Measurements from ENCODE around the gene HIPK2. TPM values are rescaled to one million over a fixed set of nuclear protein-coding genes. Genes with fewer than 3 reads are reported as not detected.

HIPK2 gene
- total and polyA plus RNA-seq, 2 of the 4 experiments (the other 2 are of a cell fraction): 22.0 to 27.1 TPM

- BruUV-seq (replicated peaks): no TSS peak
- peak overlapping the region; percentile 62 for H4K5ac ChIP-seq (ENCODE audit: low read depth, low read length)
These were observed 1.9 kb downstream of the HIPK2 start for GRCh38 chr7:139775829-139776266.

More at GRCh38 chr7:139775829-139776266, 1.9 kb downstream of the HIPK2 start:
- Histone ChIP-seq H3K9me1 (ENCODE audit: insufficient read depth, low read length) (peaks cover 23% of the 10 kb centered on the region), H3K27ac (ENCODE audit: insufficient read depth, low read length) (peak overlapping the region; percentile 99), H3K36me3 (ENCODE audit: control insufficient read depth, insufficient read depth, low read length) (peaks cover 16% of the 10 kb centered on the region), H2AK9ac (replicated peaks; ENCODE audit: low read depth, low read length, poor library complexity) (peak overlapping the region; percentile 70), H2AK5ac (ENCODE audit: low read depth, low read length) (peak overlapping the region; percentile 87), H3K4me3 (ENCODE audit: insufficient read depth, low read depth, low read length) (peak overlapping the region; percentile 98), H3K18ac (ENCODE audit: low read depth, low read length) (peak overlapping the region; percentile 87), H3K79me1 (ENCODE audit: low read depth in 1 of 2, low read length in 2 of 2) (peaks cover 5 to 66% of the 10 kb centered on the region in 2 experiments; a peak in 3 of 4 replicates), H3K56ac (ENCODE audit: extremely low read depth, insufficient read depth, low read length) (peak overlapping the region; percentile 76), H2AFZ (replicated peaks; ENCODE audit: low read length, poor library complexity) (no peak overlapping the region), H3K4ac (ENCODE audit: low read depth, low read length) (peak overlapping the region; percentile 93), H2BK5ac (ENCODE audit: low read depth, low read length, poor library complexity, severe bottlenecking) (peak overlapping the region; percentile 77), H3K9ac (ENCODE audit: low read depth, low read length) (peak overlapping the region; percentile 97), H2BK15ac (ENCODE audit: low read depth, low read length) (peak overlapping the region; percentile 60; the same call in 2 of the 3 replicates), H4K91ac (ENCODE audit: insufficient read depth, low read depth, low read length) (peak overlapping the region; percentile 94), H2BK120ac (ENCODE audit: low read depth, low read length) (peak overlapping the region; percentile 72), H3K27me3 (ENCODE audit: control insufficient read depth, insufficient read depth, low read length) (no peaks in the 10 kb centered on the region), H2BK20ac (ENCODE audit: low read depth, low read length) (peak overlapping the region; percentile 83), H3K23ac (ENCODE audit: low read depth, low read length) (peak overlapping the region; percentile 96), H3K4me1 (ENCODE audit: control insufficient read depth, insufficient read depth, low read length) (peaks cover 24% of the 10 kb centered on the region), H4K20me1 (ENCODE audit: insufficient read depth, low read length) (peaks cover 39% of the 10 kb centered on the region), H3K9me3 (ENCODE audit: control insufficient read depth, insufficient read depth, low read length) (no peaks in the 10 kb centered on the region), H3K14ac (replicated peaks; ENCODE audit: low read depth, low read length) (peak overlapping the region; percentile 92), H3K4me2 (ENCODE audit: low read depth, low read length) (peak overlapping the region; percentile 97), H4K8ac (ENCODE audit: low read depth in 2 of 2, low read length in 2 of 2) (peak overlapping the region; percentile 46 to 84)
- intact Hi-C loops (cut with micrococcal nuclease): loop anchor here (1.0 to 5.0 kb wide), 10 partner anchors 48 to 551 kb away; no protein-coding TSS in a partner anchor
- in situ Hi-C loops (cut with MboI; ENCODE audit: low sequenced_read_pairs): loop anchor here (5.0 to 10.0 kb wide), 2 partner anchors 131 to 226 kb away; no protein-coding TSS in a partner anchor
- ATAC-seq (ENCODE audit: low read depth) (peak; percentile 2; the same call in 1 of the 2 replicates), DNase-seq (peak; percentile 85)
- ChIA-PET POLR2A (ENCODE audit: unreplicated experiment) (no interaction called here), CTCF (no interaction called here)
- TF ChIP-seq USF2 (IDR thresholded peaks at IDR 0.05; ENCODE audit: low read depth, low read length) (no peak), BHLHE40 (IDR thresholded peaks at IDR 0.05; ENCODE audit: low read depth, low read length) (no peak), MAZ (IDR thresholded peaks at IDR 0.05; ENCODE audit: borderline replicate concordance, low read depth, low read length) (peak; percentile 50; the same call in 1 of the 2 replicates), POLR2A (IDR thresholded peaks at IDR 0.05; ENCODE audit: low read depth, low read length) (peak; percentile 72; the same call in 1 of the 2 replicates), RAD21 (IDR thresholded peaks at IDR 0.05; ENCODE audit: low read length) (peak; percentile 69), RCOR1 (IDR thresholded peaks at IDR 0.05; ENCODE audit: insufficient replicate concordance, low read length) (no peak), SMC3 (IDR thresholded peaks at IDR 0.05; ENCODE audit: low read depth, low read length) (peak; percentile 85), CTCF (conservative IDR thresholded peaks at IDR 0.05; ENCODE audit: low read depth, low read length) (peak; percentile 68), MXI1 (IDR thresholded peaks at IDR 0.05; ENCODE audit: borderline replicate concordance, low read depth, low read length) (peak; percentile 67; the same call in 1 of the 2 replicates)
- 0% methylated on average over 2 of the region's 11 CpGs; no CpG with 5 or more reads in 1 of the 2 experiments for WGBS, 2 experiments (ENCODE audit: extremely low coverage in 2 of 2, insufficient read length in 1 of 2)
- dilution Hi-C loops (cut with HindIII; ENCODE audit: low sequenced_read_pairs, unreplicated experiment): no loop called here

Measured in IMR-90 (cell line).